NCI-H524 (cell line): Measurements from ENCODE around the gene PYM1.

Experiments used
- DNase-seq, 2 experiments: peaks; one replicate each; lab custom pipeline; 2025; lab: John Stamatoyannopoulos, UW

Gene PYM1

GRCh38 chr12:55927588-55928502 is at the start of gene PYM1:
TSS of gene PYM1 (minus strand) at chr12:55927894. CDS start at chr12:55927761, 133 bp downstream.
- peak; percentile 40 to 61 for DNase-seq

DNA sequence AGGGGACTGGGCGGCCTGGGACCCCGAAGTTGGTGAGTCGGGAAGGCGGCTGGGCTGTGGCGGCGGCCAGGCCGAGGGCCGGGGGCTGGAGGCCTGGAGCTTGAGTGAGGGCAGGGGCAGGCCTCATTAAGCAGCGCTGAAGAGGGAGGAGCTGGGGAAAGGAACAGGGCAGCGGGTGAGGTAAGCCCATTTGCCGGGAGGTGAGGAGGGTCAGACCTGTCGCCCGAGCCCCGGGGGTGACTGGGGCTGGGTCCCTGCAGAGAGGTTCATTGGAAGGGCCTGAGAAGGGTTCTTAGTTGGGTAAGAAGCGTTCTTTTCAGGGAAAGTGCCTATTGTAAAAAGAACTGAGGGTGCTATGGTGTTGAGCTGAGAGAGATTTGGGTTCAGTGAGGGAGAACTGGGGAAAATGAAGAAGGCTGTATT is 46.6 kb upstream of the PYM1 start:
- no peak for DNase-seq

DNA sequence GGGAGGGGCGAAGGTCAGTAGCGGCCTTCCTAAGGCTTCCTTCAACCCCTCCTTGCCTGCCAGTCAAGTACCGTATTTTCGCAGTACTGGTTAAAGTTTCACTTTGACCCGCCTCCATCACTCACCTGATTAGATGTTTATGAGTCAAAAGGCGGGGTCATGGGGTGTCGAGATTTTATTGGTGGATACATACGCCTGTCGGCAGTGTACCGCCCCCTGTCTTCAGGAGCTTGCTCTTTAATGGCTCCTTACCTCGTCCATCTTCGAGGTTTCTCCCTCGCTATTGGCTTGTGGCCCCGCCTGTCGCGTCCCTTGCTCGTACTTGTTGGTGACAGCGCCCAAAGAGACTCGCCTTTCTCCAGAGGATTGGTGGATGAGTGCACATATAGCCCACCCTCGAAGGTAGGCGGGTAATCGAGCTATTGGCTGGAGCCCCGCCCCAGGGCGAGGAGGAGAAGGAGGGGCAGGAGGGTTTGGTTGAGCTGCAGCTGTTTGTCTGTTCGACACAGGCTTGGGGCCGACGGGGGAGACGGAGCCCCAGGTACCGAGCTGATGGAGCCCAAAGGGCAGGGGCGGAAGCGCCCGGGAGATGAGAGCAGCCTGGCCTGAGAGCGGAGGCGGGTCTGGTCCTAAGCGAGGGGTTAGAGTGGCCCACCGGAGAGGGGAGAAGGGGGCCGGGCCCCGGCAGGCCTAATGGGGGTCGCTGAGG is 46.1 kb upstream of the PYM1 start, which contains the start of gene RAB5B:
TSS of gene RAB5B (plus strand) at position 480 of the 709 bp plus-strand sequence. CDS start 12,883 bp downstream, outside the sequence.
- peak; percentile 99 to 100 for DNase-seq

DNA sequence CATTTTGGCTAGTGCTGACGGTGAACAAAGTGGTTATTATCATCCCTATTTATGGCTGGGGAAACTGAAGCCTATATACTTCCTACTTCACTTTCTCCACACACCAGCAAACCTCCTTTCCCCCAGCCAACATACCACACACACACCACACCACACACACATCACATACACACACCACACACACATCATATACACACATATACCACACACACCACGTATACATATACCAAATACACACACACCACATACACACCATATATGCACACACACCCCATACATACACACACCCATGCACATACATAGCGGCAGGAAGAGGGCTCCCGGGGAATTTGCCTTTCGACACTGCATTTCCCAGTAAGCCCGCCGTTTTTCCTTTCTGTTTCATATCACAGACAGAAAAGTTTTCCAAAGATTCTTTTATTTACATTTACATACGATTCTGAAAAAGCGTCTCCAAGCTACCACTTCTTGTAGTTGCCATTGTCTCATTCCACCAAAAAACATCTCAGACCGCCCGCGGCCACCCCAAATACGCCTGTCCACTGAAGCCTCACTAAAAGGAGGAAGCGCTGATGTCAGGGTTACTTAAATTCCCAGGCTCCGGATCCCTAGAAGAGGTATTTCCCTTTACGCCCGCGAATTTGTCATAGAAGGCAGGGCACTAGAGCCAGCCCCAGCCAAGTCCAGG is 45.4 kb upstream of the PYM1 start:
- no peak for DNase-seq

GRCh38 chr12:55972456-55972855 is 44.8 kb upstream of the PYM1 start:
- DNase-seq, result no peak

DNA sequence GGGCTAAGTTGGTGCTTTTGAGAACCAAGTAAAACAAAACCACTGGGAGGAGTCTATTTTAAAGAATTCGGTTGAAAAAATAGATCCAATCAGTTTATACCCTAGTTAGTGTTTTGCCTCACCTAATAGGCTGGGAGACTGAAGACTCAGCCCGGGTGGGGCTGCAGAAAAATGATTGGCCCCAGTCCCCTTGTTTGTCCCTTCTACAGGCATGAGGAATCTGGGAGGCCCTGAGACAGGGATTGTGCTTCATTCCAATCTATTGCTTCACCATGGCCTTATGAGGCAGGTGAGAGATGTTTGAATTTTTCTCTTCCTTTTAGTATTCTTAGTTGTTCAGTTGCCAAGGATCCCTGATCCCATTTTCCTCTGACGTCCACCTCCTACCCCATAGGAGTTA is 44.3 kb upstream of the PYM1 start:
- no peak for DNase-seq

- no peak for DNase-seq
Observed at GRCh38 chr12:55970775-55971174, 43.1 kb upstream of the PYM1 start.

GRCh38 chr12:55969356-55969755 is 41.7 kb upstream of the PYM1 start:
- no peak for DNase-seq

- peak; percentile 34 to 79 for DNase-seq
Observed at GRCh38 chr12:55966408-55967281, 39.0 kb upstream of the PYM1 start, which contains the start of gene CDK2. TSS of gene CDK2 (plus strand) at chr12:55966830. CDS start at chr12:55967009, 179 bp downstream.

- no peak for DNase-seq
Observed at GRCh38 chr12:55965941-55966407, 38.3 kb upstream of the PYM1 start, which contains the start of gene PMEL. TSS of gene PMEL (minus strand) at chr12:55966042. CDS start at chr12:55966011, 31 bp downstream.

GRCh38 chr12:55965240-55965639 is 37.5 kb upstream of the PYM1 start:
- no peak for DNase-seq

GRCh38 chr12:55963760-55964159 is 36.1 kb upstream of the PYM1 start:
- no peak for DNase-seq

- DNase-seq, result no peak
Observed at GRCh38 chr12:55957106-55957859, 29.6 kb upstream of the PYM1 start.

GRCh38 chr12:55955800-55956508 is 28.3 kb upstream of the PYM1 start:
- DNase-seq, result peak in 1 of 2 experiments; percentile 26

DNA sequence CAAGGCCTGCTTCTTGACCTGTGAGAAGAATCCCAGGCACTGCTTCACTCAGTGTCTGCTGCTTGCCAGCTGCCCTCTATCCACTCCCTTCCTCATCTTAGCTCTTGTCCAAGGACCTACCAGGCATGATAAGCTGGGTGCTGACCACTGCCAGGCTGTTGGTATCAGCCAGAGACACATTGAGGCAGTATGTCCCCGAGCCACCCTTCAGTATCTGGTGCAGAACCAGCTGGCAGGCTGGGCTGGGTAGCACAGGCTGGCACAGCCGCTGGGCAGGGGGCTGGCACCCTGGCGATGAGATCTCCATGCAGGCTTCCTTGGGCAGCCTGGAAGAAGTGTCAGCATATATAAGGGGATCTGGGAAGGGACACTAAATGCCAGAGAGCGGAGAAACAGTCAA is 27.6 kb upstream of the PYM1 start:
- no peak for DNase-seq

GRCh38 chr12:55946553-55946952 is 18.9 kb upstream of the PYM1 start:
- DNase-seq, result no peak

- DNase-seq, result no peak
Observed at GRCh38 chr12:55942577-55943136, 15.0 kb upstream of the PYM1 start.

GRCh38 chr12:55942055-55942454 is 14.4 kb upstream of the PYM1 start:
- DNase-seq, result no peak

- peak; percentile 32 to 69 for DNase-seq
Observed at GRCh38 chr12:55940065-55940732, 12.5 kb upstream of the PYM1 start.
